Memory B cell (primary cell): ENCODE measurements around the gene ZNF831.

Source experiments
- ATAC-seq: fragments of 150-1000 bp; cut with Tn5 transposase; 2 replicates; pipeline ENCODE4 v1.10.0; 2021; ENCODE audit warnings: low read depth, mild to moderate bottlenecking, moderate library complexity
- DNase-seq, 2 donors: peaks; one replicate each; pipeline ENCODE4 v3.0.0; 2022; ENCODE audit warnings: low spot score in 2 of 2
- H3K27ac Mint-ChIP-seq: one replicate; pipeline ENCODE4 v1.8.0; 2022; ENCODE audit warnings: mild to moderate bottlenecking, moderate library complexity, mixed read lengths
- H3K27me3 Mint-ChIP-seq: one replicate; pipeline ENCODE4 v1.8.0; 2022; ENCODE audit warnings: mixed read lengths
- H3K36me3 Mint-ChIP-seq: one replicate; pipeline ENCODE4 v1.8.0; 2022; ENCODE audit warnings: mild to moderate bottlenecking, mixed read lengths
- H3K4me1 Mint-ChIP-seq: one replicate; pipeline ENCODE4 v1.8.0; 2022; ENCODE audit warnings: mixed read lengths
- H3K4me3 Mint-ChIP-seq: one replicate; pipeline ENCODE4 v1.8.0; 2022; ENCODE audit warnings: mild to moderate bottlenecking, moderate library complexity, mixed read lengths
- H3K9me3 Mint-ChIP-seq: one replicate; pipeline ENCODE4 v1.8.0; 2022; ENCODE audit warnings: mixed read lengths

ZNF831 gene

DNA sequence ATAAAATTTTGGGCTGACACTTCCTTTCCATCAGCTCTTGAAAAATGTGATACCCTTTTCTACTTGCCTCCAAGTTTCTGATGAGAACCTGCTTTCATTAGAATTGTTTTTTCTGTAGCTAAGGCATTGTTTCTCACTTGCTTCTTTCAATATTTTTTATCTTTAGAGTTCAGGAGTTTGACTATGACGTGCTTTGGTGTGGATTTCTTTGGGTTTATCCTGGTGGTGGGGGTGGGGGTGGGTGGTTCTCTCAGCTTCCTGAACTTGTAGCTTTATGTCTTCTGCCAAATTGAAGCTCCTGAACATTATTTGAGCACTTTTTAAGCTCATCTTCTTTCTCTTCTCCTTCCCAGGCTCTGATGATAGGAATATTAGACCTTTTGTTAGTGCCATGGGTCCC, 11.4 kb downstream of the ZNF831 start:
- Mint-ChIP-seq H3K4me3 (no peak overlapping the region), H3K36me3 (peaks cover 22% of the 10 kb centered on the region), H3K9me3 (peaks cover 3% of the 10 kb centered on the region), H3K4me1 (peaks cover 6% of the 10 kb centered on the region), H3K27me3 (no peaks in the 10 kb centered on the region), H3K27ac (no peak overlapping the region)
- DNase-seq (no peak), ATAC-seq (no peak)

DNA sequence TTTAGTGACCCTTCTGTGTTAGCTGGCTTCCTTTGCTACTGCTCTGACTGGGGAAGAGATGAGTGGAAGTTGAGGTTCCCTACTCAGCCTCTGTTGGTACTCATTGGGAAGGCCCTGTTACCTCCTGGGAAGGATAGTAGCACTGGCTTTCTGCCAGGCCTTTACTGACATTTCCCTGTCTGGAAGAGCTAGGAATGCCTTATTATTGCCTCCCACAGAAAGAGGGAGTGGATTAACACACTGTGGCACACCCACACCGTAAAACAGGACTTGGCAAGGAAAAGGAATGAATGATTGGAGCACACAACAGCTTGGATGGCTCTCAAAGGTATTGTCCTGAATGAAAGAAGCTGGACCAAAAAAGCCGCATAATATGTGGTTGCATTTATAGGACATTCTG, 12.2 kb downstream of the ZNF831 start:
- H3K4me1 Mint-ChIP-seq: peaks cover 6% of the 10 kb centered on the region
- DNase-seq: no peak
- peaks cover 19% of the 10 kb centered on the region for H3K36me3 Mint-ChIP-seq
- no peak for ATAC-seq
- H3K9me3 Mint-ChIP-seq: no peaks in the 10 kb centered on the region
- no peak overlapping the region for H3K4me3 Mint-ChIP-seq
- H3K27ac Mint-ChIP-seq: no peak overlapping the region
- H3K27me3 Mint-ChIP-seq: no peaks in the 10 kb centered on the region

DNA sequence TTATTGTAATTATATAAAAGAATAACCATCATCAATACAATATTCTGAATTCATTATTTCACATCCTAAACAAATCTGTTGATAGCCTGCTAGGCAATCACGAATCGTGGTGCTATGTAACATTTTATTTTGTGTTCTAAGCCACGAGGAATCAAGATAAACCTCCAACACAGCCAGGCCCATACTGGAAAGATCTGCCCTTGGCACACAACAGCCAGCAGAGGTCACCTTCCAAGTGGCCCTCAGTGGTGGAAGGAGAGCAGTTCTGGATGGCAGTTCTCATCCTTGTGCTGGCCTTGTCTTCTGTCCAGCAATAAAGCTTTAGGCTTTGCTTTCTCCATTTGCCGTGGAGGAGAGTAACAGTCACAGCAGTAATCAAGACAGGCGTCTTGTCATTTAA, 13.2 kb downstream of the ZNF831 start:
- Mint-ChIP-seq H3K4me3 (no peak overlapping the region), H3K36me3 (peaks cover 22% of the 10 kb centered on the region), H3K9me3 (no peaks in the 10 kb centered on the region), H3K4me1 (peaks cover 13% of the 10 kb centered on the region), H3K27me3 (no peaks in the 10 kb centered on the region), H3K27ac (no peak overlapping the region)
- ATAC-seq (no peak), DNase-seq (no peak)

DNA sequence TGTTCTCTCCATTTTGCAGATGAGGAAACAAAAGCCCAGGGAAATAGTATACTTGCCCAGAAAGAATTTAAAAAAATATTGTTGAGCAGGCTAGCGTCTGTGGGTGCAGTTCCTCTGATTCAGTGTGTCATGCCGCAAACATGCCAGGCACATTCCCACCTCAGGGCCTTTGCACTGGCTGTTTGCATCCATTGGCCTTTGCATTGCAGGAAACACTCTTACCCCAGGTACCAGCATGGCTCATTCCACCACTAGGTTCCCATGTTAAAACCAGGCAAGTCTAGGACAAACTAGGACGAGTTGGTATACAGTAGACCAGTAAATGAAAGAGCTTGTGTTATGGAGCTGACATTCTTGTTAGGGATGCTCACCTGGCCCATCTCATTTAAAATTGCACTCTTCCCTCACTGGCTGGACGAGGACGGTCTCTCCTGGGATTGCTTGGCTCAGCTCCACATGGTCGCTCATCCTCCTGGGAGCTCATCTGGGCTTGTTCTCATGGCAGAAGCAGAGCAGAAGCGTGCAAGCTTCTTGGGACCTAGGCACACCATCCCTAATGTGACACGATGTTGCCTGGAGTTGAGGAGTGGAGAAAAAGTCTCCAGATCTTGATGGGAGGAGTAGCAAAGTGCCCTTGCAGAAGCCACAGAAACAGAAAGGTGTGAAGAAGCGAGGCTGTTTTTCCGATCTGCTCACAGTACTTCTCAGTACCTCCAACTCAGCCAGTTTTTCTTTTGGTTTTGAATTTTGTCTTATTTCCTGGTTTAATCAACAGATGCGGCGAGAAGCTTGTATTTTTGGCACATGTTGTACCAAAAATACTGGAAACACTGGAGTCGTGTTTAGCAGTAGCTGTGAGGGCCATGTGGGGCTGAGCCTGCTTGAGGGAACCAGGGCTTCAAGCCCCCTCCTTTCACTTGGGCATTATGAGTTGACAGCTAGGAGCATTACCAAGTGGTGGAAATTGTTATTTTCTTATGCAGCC, 13.9 kb downstream of the ZNF831 start:
- ATAC-seq: peak; percentile 27
- DNase-seq: no peak
- peaks cover 20% of the 10 kb centered on the region for H3K36me3 Mint-ChIP-seq
- peaks cover 20% of the 10 kb centered on the region for H3K4me1 Mint-ChIP-seq
- H3K4me3 Mint-ChIP-seq: peak overlapping the region; percentile 51
- no peaks in the 10 kb centered on the region for H3K27me3 Mint-ChIP-seq
- no peak overlapping the region for H3K27ac Mint-ChIP-seq
- no peaks in the 10 kb centered on the region for H3K9me3 Mint-ChIP-seq

DNA sequence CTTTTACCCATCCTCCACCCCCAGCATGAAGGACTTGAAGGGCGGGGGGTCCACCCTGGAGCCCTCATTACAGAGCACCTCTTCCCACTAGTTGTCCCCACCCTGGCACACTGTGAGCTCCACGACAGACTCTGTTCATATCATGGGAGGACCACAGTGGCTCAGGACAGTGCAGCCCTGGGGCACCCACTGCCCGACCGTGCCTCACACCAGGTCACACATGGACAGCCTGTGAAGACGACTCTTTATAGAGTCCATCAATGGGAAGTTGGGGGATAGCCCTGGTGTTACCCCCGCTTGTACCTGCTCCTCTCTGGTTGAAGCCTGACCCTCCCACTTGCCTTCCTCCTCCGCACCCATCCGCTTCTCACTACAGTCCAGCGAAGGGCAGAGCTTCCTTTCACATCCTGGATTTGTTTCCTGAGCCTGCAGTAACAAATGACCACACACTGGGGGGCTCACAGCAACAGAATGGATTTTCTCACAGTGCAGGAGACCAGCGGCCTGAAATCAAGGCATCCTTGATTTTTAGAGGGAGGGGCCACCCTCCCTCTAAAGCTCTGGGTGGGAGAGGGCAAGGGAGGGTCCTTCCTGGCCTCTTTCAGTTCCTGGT, 15.5 kb downstream of the ZNF831 start:
- ATAC-seq: no peak
- H3K27ac Mint-ChIP-seq: peak overlapping the region; percentile 41
- H3K4me3 Mint-ChIP-seq: no peak overlapping the region

DNA sequence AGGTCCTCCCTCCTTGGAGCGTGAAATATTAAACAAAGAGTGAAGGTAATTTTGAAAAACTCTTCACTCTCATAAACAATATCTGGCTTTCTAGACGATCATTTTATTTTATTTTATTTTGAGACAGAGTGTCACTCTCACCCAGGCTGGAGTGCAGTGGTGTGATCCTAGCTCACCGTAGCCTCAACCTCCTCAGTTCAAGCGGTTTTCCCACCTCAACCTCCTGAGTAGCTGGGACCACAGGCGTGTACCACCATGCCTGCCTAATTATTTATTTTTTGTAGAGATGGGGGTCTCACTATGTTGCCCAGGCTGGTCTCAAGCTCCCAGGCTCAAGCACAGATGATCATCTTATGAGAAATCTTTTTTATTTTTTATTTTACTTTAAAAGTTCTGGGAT, 16.4 kb downstream of the ZNF831 start:
- Mint-ChIP-seq H3K36me3 (peaks cover 16% of the 10 kb centered on the region), H3K27ac (no peak overlapping the region), H3K4me3 (no peak overlapping the region), H3K27me3 (no peaks in the 10 kb centered on the region), H3K9me3 (no peaks in the 10 kb centered on the region), H3K4me1 (peaks cover 30% of the 10 kb centered on the region)
- no peak for DNase-seq
- ATAC-seq: no peak

More for the DNA sequence above, 15.5 kb downstream of the ZNF831 start:
- Mint-ChIP-seq H3K36me3 (peaks cover 12% of the 10 kb centered on the region), H3K4me1 (peaks cover 29% of the 10 kb centered on the region), H3K27me3 (no peaks in the 10 kb centered on the region), H3K9me3 (no peaks in the 10 kb centered on the region)
- DNase-seq: no peak

DNA sequence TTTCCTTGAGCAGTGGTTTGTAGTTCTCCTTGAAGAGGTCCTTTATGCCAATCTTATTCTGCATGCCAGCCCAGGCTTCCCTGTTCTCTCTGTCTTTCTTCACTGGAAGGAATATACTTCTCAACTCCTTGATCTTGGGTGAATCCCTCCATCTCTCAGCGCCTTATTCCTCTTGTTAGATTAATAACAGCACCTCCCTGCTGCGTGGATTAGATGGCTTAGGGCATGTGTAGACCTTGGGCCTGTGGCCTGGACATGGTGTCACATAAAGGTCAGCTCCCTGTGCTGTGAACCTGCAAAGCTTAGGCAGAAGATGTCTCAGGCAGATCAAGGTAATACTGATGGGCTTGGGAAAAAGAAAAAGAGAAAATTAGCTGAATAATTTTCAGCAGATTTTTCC, 18.3 kb downstream of the ZNF831 start:
- no peak overlapping the region for H3K4me3 Mint-ChIP-seq

DNA sequence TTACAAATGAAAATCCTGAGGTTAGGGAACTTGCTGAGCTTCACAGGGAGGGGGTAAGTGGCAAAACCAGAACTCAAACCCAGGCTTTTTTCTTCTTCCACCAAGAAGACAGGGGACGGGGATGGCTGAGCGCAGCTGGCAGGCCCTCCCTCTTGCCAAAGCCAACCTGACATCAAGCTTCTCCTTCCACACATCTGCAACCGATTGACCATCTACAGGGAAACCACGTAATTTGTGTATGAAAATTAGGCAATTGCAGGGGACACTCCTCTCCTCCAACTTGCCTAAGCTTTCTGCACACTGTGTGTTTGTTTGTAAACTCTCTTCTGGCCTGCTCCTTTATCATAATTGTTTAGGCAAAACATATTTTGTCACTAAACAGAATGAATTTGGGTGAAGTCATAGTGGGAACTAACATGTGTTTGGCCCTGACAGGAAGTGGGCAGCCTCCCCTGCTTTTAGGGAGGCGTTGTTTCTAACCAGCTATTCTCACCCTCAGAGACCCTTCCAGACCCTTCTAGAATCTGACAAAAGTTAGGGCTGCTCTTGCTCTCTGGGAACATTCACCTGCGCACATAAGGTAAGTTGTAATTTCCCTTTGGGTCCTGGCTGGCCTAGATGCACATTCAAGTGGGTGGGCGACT, 18.9 kb downstream of the ZNF831 start:
- H3K4me3 Mint-ChIP-seq: peak overlapping the region; percentile 30
- peaks cover 29% of the 10 kb centered on the region for H3K4me1 Mint-ChIP-seq

More for the DNA sequence above, 18.3 kb downstream of the ZNF831 start:
- ATAC-seq (no peak), DNase-seq (no peak)
- H3K36me3 Mint-ChIP-seq: peaks cover 8% of the 10 kb centered on the region
- H3K27ac Mint-ChIP-seq: no peak overlapping the region
- H3K9me3 Mint-ChIP-seq: no peaks in the 10 kb centered on the region
- H3K4me1 Mint-ChIP-seq: peaks cover 30% of the 10 kb centered on the region
- H3K27me3 Mint-ChIP-seq: no peaks in the 10 kb centered on the region

DNA sequence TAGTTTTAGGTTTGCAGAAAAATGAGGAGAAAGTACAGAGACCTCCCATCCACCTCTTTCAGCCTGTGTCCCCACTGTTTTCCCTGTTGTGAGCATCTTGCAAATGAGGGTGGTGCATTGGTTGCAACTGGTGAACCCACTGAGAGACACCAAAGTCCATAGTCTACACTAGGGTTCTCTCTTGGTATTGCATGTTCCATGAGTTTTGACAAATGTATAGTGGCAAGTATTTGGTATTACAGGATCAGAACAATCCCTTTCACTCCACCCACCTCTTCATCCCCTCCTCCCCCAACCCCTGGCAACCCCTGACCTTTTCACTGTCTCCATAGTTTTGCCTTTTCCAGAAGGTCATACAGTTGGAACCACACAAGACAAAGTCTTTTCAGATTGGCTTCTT, 20.1 kb downstream of the ZNF831 start:
- H3K4me1 Mint-ChIP-seq: peaks cover 24% of the 10 kb centered on the region
- no peak overlapping the region for H3K27ac Mint-ChIP-seq

More for the DNA sequence above, 18.9 kb downstream of the ZNF831 start:
- H3K36me3 Mint-ChIP-seq: peaks cover 8% of the 10 kb centered on the region
- no peaks in the 10 kb centered on the region for H3K27me3 Mint-ChIP-seq
- H3K27ac Mint-ChIP-seq: no peak overlapping the region
- peak; percentile 92 for ATAC-seq
- H3K9me3 Mint-ChIP-seq: no peaks in the 10 kb centered on the region
- peak in 1 of 2 donors; percentile 24 for DNase-seq

DNA sequence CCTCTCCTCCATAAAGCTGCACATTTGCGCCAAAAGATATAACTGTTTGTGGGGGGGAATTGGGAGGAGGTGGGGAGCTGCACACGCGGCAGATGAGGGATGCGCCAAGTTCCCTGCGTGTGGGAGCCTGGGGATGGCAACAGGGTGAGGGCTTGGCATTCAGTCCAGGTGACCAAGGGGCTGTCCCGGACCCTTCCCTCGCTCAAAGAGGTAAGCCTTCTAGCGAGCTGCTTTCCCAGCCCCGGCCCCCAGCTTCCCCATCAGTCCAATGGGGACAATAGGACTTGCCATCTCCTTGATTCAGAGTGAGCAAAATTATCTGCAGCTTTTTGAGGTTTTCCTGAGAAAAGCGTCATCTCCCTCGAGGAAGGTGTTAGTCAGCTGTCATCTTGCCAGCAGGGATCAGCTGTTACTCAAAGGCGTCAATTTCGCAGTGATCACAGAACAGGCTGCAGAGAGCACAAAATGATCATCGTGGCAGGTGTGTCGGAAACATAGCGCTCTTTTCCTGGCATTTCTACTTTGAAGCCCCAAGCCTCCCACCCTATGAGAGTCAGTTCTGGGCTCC, 21.3 kb downstream of the ZNF831 start:
- no peaks in the 10 kb centered on the region for H3K27me3 Mint-ChIP-seq
- peaks cover 8% of the 10 kb centered on the region for H3K36me3 Mint-ChIP-seq
- H3K9me3 Mint-ChIP-seq: no peaks in the 10 kb centered on the region
- no peak overlapping the region for H3K4me3 Mint-ChIP-seq
- DNase-seq: no peak
- peaks cover 24% of the 10 kb centered on the region for H3K4me1 Mint-ChIP-seq
- no peak for ATAC-seq
- no peak overlapping the region for H3K27ac Mint-ChIP-seq

More for the DNA sequence above, 20.1 kb downstream of the ZNF831 start:
- H3K4me3 Mint-ChIP-seq: no peak overlapping the region
- no peaks in the 10 kb centered on the region for H3K9me3 Mint-ChIP-seq
- H3K27me3 Mint-ChIP-seq: no peaks in the 10 kb centered on the region
- H3K36me3 Mint-ChIP-seq: peaks cover 8% of the 10 kb centered on the region
- ATAC-seq (no peak), DNase-seq (no peak)

DNA sequence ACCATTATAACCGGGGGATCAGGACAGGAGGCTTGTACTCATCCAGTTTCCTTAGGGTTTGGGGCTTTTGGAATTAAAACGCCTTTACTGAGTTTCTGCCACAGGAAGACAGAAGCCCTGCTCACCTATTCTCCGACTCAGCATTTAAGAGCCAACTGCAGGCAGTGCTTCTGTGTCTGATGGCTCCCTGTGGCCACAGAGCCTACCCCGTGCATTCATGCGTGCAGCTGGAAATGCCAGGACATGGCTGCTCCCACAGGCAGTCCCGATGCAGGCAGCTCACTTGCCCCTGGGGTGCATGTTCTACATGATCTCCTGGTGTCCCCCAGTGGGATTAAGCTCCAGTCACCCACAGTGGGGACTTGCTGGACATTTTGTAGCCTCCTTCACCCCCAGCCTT, 22.2 kb downstream of the ZNF831 start:
- Mint-ChIP-seq H3K4me3 (no peak overlapping the region), H3K36me3 (peaks cover 8% of the 10 kb centered on the region), H3K27ac (no peak overlapping the region), H3K4me1 (peaks cover 24% of the 10 kb centered on the region), H3K27me3 (no peaks in the 10 kb centered on the region), H3K9me3 (no peaks in the 10 kb centered on the region)
- ATAC-seq: no peak
- no peak for DNase-seq

DNA sequence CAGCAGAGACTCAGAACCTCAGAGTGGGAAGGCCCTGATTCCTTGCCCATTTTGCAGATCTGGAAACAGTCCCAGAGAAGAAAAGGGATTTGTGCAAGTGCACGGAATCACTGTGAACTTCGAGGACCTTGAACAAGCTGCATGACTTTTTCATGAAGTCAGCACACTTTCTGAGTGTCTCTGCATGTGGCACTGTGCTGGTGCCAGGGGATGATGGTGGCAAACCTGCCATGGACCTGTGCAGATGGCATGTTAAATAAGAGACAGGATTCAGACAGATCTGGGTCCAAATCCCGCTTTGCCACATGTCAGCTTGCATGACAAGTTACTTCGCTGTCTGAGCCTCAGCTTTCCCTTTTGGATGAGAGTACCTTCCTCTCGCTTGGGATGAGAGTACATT, 26.8 kb downstream of the ZNF831 start:
- Mint-ChIP-seq H3K9me3 (no peaks in the 10 kb centered on the region), H3K27me3 (no peaks in the 10 kb centered on the region), H3K27ac (no peak overlapping the region), H3K36me3 (no peaks in the 10 kb centered on the region), H3K4me1 (no peaks in the 10 kb centered on the region), H3K4me3 (no peak overlapping the region)
- no peak for DNase-seq
- no peak for ATAC-seq

DNA sequence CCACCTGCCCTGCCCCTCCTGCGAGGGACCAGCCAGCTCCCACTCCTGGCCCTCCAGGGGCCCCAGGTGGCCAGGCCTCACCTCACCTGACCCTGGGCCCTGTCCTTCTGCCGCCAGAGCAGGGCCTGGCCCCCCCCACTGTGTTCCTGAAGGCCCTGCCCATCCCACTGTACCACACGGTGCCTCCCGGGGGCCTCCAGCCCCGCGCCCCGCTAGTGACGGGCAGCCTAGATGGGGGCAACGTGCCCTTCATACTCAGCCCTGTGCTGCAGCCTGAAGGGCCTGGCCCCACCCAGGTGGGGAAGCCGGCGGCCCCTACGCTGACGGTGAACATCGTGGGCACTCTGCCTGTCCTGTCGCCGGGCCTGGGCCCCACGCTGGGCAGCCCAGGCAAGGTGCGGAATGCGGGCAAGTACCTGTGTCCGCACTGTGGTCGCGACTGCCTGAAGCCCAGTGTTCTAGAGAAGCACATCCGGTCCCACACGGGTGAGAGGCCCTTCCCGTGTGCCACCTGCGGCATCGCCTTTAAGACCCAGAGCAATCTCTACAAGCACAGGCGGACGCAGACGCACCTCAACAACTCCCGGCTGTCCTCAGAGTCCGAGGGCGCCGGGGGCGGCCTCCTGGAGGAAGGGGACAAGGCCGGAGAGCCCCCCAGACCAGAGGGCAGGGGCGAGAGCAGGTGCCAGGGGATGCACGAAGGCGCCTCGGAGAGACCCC, 27.6 kb downstream of the ZNF831 start:
- Mint-ChIP-seq H3K4me1 (no peaks in the 10 kb centered on the region), H3K27me3 (no peaks in the 10 kb centered on the region), H3K4me3 (no peak overlapping the region), H3K9me3 (no peaks in the 10 kb centered on the region), H3K27ac (no peak overlapping the region), H3K36me3 (no peaks in the 10 kb centered on the region)
- ATAC-seq: no peak
- no peak for DNase-seq
